AG10803 (cell line): ENCODE measurements around the gene TRPV4.

ENCODE experiments used
- DNase-seq: peaks from one replicate; pipeline ENCODE4 v3.0.0; 2010; ENCODE audit warnings: low read depth
- H3K4me3 ChIP-seq: 2 replicates; pipeline ENCODE4 v1.5.1; 2011; ENCODE audit warnings: mild to moderate bottlenecking, low read length, control low read depth
- CTCF ChIP-seq: conservative IDR thresholded peaks from 2 replicates; pipeline ENCODE4 v1.5.1; 2011; ENCODE audit warnings: mild to moderate bottlenecking, low read length, control low read depth, inconsistent platforms

Gene TRPV4

DNA sequence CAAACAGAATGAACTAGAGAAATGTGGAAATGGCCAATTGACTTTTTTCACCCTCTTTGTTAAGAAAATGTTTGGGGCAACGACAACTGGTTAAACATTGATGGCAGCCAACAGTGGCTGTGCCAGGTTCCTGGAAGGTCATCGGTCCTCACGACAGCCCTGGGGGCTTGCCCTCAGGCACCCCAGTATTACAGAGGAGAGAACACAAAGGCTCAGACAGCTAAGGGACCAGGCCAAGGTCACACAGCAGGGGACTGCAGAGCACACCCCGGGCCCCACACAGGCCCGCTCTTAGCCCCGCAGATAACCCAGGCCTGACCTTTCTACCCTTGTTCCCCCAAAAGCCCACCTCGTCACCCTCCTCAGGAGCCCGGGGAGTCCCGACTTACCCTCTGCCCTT is 1.3 kb downstream of the TRPV4 start:
- no peak for DNase-seq
- no peak overlapping the region for H3K4me3 ChIP-seq
- no peak for TF ChIP-seq CTCF

GRCh38 chr12:109831365-109831764 is 1.8 kb downstream of the TRPV4 start:
- H3K4me3 ChIP-seq, result no peak overlapping the region
- TF ChIP-seq CTCF, result no peak
- no peak for DNase-seq

- H3K4me3 ChIP-seq, result no peak overlapping the region
- TF ChIP-seq CTCF, result no peak
- DNase-seq, result no peak
Observed at GRCh38 chr12:109830718-109831117, 2.5 kb downstream of the TRPV4 start.

GRCh38 chr12:109830267-109830666 is 2.9 kb downstream of the TRPV4 start:
- H3K4me3 ChIP-seq, result no peak overlapping the region
- no peak for DNase-seq
- no peak for TF ChIP-seq CTCF

DNA sequence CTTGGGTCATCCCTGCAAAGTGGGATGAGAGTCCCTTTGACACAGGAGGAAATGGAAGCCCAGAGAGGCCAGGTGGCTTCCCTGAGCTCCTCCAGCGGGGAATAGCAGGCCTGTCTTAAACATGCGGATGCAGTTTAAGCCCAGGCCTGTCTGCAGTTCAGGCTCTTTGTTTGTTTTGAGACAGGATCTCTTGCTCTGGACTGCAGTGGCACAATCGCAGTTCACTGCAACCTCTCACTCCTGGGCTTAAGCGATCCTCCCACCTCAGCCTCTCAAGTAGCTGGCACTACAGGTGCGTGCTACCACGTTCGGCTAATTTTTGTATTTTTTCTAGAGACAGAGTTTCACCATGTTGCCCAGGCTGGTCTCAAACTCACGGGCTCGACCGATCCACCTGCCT is 3.5 kb downstream of the TRPV4 start:
- DNase-seq, result no peak
- no peak overlapping the region for H3K4me3 ChIP-seq

DNA sequence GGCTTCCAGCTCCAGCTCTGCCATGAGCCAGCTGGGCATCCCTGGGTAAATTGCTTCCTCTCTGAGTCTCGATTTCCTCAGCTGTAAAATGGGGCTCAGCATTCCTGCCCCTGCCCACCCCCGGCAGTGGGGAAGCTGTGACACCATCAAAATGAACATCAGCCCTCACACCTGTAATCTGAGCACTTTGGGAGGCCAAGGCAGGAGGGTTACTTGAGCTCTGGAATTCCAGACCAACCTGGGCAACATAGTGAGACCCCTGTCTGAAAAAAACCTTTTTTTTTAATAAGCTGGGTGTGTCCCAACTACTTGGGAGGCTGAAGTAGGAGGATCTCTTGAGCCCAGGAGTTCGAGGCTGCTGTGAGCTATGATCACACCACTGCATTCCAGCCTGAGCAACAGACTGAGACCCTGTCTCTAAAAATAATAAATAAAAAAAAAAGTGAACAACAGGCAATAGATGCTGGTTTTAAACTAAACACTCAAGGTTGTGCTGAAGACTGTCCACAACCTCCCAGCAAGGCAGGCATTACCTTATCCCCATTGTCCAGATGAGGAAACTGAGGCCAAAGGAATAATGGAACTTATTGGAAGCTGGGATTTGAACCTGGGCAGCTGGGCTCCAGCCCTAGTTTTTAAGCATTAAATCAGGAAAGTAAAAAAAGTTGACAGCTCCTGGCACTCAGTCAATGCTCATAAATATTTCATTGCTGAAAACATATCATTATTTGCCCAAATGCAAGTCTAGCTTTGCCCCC is 4.3 kb downstream of the TRPV4 start:
- DNase-seq, result no peak
- TF ChIP-seq CTCF, result no peak
- H3K4me3 ChIP-seq, result no peak overlapping the region

More for the DNA sequence above, 3.5 kb downstream of the TRPV4 start:
- TF ChIP-seq CTCF, result no peak

GRCh38 chr12:109827566-109828550 is 5.3 kb downstream of the TRPV4 start:
- no peak for TF ChIP-seq CTCF
- DNase-seq, result no peak
- no peak overlapping the region for H3K4me3 ChIP-seq
